ENCODE data around the gene BCAR3.
"Not testable (repeated sequence)": the region's sequence is repeated elsewhere in the genome, so short reads cannot be mapped to it uniquely, and the experiment has no call there.

BCAR3 gene

GRCh38 chr1:93668951-93669350 lies 12.7 kb downstream of the BCAR3 start:
- DNase-seq (ENCODE audit: low read depth), result no peak

- DNase-seq (ENCODE audit: low read depth), result no peak
Measured at GRCh38 chr1:93668121-93668520, 13.5 kb downstream of the BCAR3 start.

GRCh38 chr1:93667642-93668041 lies 14.0 kb downstream of the BCAR3 start:
- no peak for DNase-seq (ENCODE audit: low read depth)

GRCh38 chr1:93666613-93667384 lies 14.8 kb downstream of the BCAR3 start:
- DNase-seq (ENCODE audit: low read depth), result no peak

- no peak for DNase-seq (ENCODE audit: low read depth)
Measured at GRCh38 chr1:93665015-93665414, 16.6 kb downstream of the BCAR3 start.

GRCh38 chr1:93663208-93663614 lies 18.4 kb downstream of the BCAR3 start:
- DNase-seq (ENCODE audit: low read depth), result no peak

GRCh38 chr1:93662481-93663207 lies 19.0 kb downstream of the BCAR3 start:
- no peak for DNase-seq (ENCODE audit: low read depth)

- no peak for DNase-seq (ENCODE audit: low read depth)
Measured at GRCh38 chr1:93661829-93662474, 19.7 kb downstream of the BCAR3 start.

- DNase-seq (ENCODE audit: low read depth), result not testable (repeated sequence)
Measured at GRCh38 chr1:93661341-93661740, 20.3 kb downstream of the BCAR3 start.

- DNase-seq (ENCODE audit: low read depth), result no peak
Measured at GRCh38 chr1:93659822-93660503, 21.7 kb downstream of the BCAR3 start.

GRCh38 chr1:93658188-93658587 lies 23.4 kb downstream of the BCAR3 start:
- DNase-seq (ENCODE audit: low read depth), result no peak

- no peak for DNase-seq (ENCODE audit: low read depth)
Measured at GRCh38 chr1:93656491-93656890, 25.1 kb downstream of the BCAR3 start.

GRCh38 chr1:93653656-93654055 lies 28.0 kb downstream of the BCAR3 start:
- DNase-seq (ENCODE audit: low read depth), result no peak

- no peak for DNase-seq (ENCODE audit: low read depth)
Measured at GRCh38 chr1:93652323-93652949, 29.2 kb downstream of the BCAR3 start.

- no peak for DNase-seq (ENCODE audit: low read depth)
Measured at GRCh38 chr1:93651695-93652094, 29.9 kb downstream of the BCAR3 start.

- DNase-seq (ENCODE audit: low read depth), result not testable (repeated sequence)
Measured at GRCh38 chr1:93650159-93650558, 31.5 kb downstream of the BCAR3 start.

- DNase-seq (ENCODE audit: low read depth), result no peak
Measured at GRCh38 chr1:93649231-93649630, 32.4 kb downstream of the BCAR3 start.

GRCh38 chr1:93648656-93649055 lies 33.0 kb downstream of the BCAR3 start:
- no peak for DNase-seq (ENCODE audit: low read depth)

- DNase-seq (ENCODE audit: low read depth), result no peak
Measured at GRCh38 chr1:93641527-93641926, 40.1 kb downstream of the BCAR3 start.

GRCh38 chr1:93640656-93641440 lies 40.8 kb downstream of the BCAR3 start:
- DNase-seq (ENCODE audit: low read depth), result no peak

- no peak for DNase-seq (ENCODE audit: low read depth)
Measured at GRCh38 chr1:93638981-93639380, 42.7 kb downstream of the BCAR3 start.
